ENCODE data around the gene TMEM94. TPM values are rescaled to one million over a fixed set of nuclear protein-coding genes. Genes with fewer than 3 reads are reported as not detected.

TMEM94 gene
- total and polyA plus RNA-seq, 2 of the 13 experiments (the other 11 are each of a cell fraction or from before 2014, with no cell fraction given), result 32.6 to 134 TPM

GRCh38 chr17:75507733-75508719 is 51.6 kb downstream of the TMEM94 start (continued):
- TF ChIP-seq, protein P1, sequence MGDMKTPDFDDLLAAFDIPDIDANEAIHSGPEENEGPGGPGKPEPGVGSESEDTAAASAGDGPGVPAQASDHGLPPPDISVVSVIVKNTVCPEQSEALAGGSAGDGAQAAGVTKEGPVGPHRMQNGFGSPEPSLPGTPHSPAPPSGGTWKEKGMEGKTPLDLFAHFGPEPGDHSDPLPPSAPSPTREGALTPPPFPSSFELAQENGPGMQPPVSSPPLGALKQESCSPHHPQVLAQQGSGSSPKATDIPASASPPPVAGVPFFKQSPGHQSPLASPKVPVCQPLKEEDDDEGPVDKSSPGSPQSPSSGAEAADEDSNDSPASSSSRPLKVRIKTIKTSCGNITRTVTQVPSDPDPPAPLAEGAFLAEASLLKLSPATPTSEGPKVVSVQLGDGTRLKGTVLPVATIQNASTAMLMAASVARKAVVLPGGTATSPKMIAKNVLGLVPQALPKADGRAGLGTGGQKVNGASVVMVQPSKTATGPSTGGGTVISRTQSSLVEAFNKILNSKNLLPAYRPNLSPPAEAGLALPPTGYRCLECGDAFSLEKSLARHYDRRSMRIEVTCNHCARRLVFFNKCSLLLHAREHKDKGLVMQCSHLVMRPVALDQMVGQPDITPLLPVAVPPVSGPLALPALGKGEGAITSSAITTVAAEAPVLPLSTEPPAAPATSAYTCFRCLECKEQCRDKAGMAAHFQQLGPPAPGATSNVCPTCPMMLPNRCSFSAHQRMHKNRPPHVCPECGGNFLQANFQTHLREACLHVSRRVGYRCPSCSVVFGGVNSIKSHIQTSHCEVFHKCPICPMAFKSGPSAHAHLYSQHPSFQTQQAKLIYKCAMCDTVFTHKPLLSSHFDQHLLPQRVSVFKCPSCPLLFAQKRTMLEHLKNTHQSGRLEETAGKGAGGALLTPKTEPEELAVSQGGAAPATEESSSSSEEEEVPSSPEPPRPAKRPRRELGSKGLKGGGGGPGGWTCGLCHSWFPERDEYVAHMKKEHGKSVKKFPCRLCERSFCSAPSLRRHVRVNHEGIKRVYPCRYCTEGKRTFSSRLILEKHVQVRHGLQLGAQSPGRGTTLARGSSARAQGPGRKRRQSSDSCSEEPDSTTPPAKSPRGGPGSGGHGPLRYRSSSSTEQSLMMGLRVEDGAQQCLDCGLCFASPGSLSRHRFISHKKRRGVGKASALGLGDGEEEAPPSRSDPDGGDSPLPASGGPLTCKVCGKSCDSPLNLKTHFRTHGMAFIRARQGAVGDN (CRISPR knock-in tag; IDR thresholded peaks at IDR 0.05), result 0 out of 2 replicates have a peak, but pooled peaks have one; percentile 5
- 0 out of 2 replicates have a peak, but pooled peaks have one; percentile 70 for TF ChIP-seq PCBP1 (IDR thresholded peaks at IDR 0.05; ENCODE audit: borderline replicate concordance, low read depth, low read length)
- TF ChIP-seq AGO1 (IDR thresholded peaks at IDR 0.05; ENCODE audit: low read depth, low read length, poor library complexity, severe bottlenecking), result peak; percentile 44
- TF ChIP-seq HNRNPK (IDR thresholded peaks at IDR 0.05; ENCODE audit: low read depth, low read length, poor library complexity, severe bottlenecking), result peak; percentile 34
- no peak for TF ChIP-seq ELF3 (CRISPR knock-in tag; IDR thresholded peaks at IDR 0.05)
- TF ChIP-seq, protein P2, sequence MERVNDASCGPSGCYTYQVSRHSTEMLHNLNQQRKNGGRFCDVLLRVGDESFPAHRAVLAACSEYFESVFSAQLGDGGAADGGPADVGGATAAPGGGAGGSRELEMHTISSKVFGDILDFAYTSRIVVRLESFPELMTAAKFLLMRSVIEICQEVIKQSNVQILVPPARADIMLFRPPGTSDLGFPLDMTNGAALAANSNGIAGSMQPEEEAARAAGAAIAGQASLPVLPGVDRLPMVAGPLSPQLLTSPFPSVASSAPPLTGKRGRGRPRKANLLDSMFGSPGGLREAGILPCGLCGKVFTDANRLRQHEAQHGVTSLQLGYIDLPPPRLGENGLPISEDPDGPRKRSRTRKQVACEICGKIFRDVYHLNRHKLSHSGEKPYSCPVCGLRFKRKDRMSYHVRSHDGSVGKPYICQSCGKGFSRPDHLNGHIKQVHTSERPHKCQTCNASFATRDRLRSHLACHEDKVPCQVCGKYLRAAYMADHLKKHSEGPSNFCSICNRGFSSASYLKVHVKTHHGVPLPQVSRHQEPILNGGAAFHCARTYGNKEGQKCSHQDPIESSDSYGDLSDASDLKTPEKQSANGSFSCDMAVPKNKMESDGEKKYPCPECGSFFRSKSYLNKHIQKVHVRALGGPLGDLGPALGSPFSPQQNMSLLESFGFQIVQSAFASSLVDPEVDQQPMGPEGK (CRISPR knock-in tag; IDR thresholded peaks at IDR 0.05), result peak; percentile 87
- peak; percentile 3; the same call in 1 of the 2 replicates for TF ChIP-seq CTCF (CRISPR knock-in tag; IDR thresholded peaks at IDR 0.05)
- peak; percentile 87; the same call in 1 of the 2 replicates for TF ChIP-seq HNRNPL (IDR thresholded peaks at IDR 0.05; ENCODE audit: low read depth, low read length)
- TF ChIP-seq, protein P3, sequence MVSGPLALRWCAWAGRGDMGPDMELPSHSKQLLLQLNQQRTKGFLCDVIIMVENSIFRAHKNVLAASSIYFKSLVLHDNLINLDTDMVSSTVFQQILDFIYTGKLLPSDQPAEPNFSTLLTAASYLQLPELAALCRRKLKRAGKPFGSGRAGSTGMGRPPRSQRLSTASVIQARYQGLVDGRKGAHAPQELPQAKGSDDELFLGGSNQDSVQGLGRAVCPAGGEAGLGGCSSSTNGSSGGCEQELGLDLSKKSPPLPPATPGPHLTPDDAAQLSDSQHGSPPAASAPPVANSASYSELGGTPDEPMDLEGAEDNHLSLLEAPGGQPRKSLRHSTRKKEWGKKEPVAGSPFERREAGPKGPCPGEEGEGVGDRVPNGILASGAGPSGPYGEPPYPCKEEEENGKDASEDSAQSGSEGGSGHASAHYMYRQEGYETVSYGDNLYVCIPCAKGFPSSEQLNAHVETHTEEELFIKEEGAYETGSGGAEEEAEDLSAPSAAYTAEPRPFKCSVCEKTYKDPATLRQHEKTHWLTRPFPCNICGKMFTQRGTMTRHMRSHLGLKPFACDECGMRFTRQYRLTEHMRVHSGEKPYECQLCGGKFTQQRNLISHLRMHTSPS (CRISPR knock-in tag; IDR thresholded peaks at IDR 0.05; ENCODE audit: low read depth), result no peak; the same call in 1 of the 2 replicates
- TF ChIP-seq NFYB (CRISPR knock-in tag; IDR thresholded peaks at IDR 0.05), result no peak

Measured in HepG2 (cell line).